ENCODE measurements around the gene HDAC2.

DNA sequence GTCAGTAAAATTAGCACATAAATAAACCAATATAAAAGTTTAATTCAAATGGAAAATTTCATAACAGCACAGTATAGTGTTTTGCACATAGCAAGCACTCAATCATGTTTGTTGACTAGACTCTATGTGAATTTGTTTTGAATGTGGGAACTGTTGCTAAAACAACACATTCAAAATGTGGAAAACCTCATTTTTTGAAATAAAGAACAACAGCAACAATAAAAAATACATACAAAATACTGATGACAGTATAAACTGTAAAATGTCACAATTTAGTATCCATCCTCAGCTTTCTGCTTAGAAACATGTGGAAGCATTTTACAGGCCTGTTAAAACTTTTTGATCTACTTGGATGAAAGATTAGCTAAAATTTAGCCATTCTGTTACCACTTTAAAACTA lies 47.4 kb downstream of the HDAC2 start:
- no peak for TF ChIP-seq POLR2A (IDR thresholded peaks at IDR 0.05)
- TF ChIP-seq, protein P1, sequence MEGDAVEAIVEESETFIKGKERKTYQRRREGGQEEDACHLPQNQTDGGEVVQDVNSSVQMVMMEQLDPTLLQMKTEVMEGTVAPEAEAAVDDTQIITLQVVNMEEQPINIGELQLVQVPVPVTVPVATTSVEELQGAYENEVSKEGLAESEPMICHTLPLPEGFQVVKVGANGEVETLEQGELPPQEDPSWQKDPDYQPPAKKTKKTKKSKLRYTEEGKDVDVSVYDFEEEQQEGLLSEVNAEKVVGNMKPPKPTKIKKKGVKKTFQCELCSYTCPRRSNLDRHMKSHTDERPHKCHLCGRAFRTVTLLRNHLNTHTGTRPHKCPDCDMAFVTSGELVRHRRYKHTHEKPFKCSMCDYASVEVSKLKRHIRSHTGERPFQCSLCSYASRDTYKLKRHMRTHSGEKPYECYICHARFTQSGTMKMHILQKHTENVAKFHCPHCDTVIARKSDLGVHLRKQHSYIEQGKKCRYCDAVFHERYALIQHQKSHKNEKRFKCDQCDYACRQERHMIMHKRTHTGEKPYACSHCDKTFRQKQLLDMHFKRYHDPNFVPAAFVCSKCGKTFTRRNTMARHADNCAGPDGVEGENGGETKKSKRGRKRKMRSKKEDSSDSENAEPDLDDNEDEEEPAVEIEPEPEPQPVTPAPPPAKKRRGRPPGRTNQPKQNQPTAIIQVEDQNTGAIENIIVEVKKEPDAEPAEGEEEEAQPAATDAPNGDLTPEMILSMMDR (IDR thresholded peaks at IDR 0.05) = no peak

All from adrenal gland (tissue), 5 donors.